Dendritic cell treated with granulocyte-macrophage colony-stimulating factor and Interleukin-4, amounts not matched to agents 40 ng/mL and 50 ng/mL, for 4 days (primary cell): Measurements from ENCODE around the gene AHNAK2.
"Not testable (repeated sequence)": the region's sequence is repeated elsewhere in the genome, so short reads cannot be mapped to it uniquely, and the experiment has no call there.

Experiments used
- H3K27ac Mint-ChIP-seq: one replicate; pipeline ENCODE4 v1.8.0; 2022; ENCODE audit warnings: mild to moderate bottlenecking, mixed read lengths
- H3K27me3 Mint-ChIP-seq: one replicate; pipeline ENCODE4 v1.8.0; 2022; ENCODE audit warnings: mild to moderate bottlenecking, mixed read lengths
- H3K36me3 Mint-ChIP-seq: one replicate; pipeline ENCODE4 v1.8.0; 2022; ENCODE audit warnings: low read depth, mixed read lengths
- H3K4me1 Mint-ChIP-seq: one replicate; pipeline ENCODE4 v1.8.0; 2022; ENCODE audit warnings: low read depth, mixed read lengths
- H3K4me3 Mint-ChIP-seq: one replicate; pipeline ENCODE4 v1.8.0; 2022; ENCODE audit warnings: mild to moderate bottlenecking, moderate library complexity, mixed read lengths
- H3K9me3 Mint-ChIP-seq: one replicate; pipeline ENCODE4 v1.8.0; 2022; ENCODE audit warnings: mixed read lengths
- intact Hi-C: fragments of 100-400 bp; cut with micrococcal nuclease; formaldehyde crosslinking; loops from one replicate; pipeline ENCODE4 v1.15.0; 2022

The AHNAK2 gene

GRCh38 chr14:104977681-104978653, at the start of gene AHNAK2:
TSS of gene AHNAK2 (minus strand) at chr14:104978374. CDS start at chr14:104978237, 137 bp downstream.
- H3K9me3 Mint-ChIP-seq = no peaks in the 10 kb centered on the region
- peaks cover 61% of the 10 kb centered on the region for H3K27me3 Mint-ChIP-seq
- peaks cover 27% of the 10 kb centered on the region for H3K4me1 Mint-ChIP-seq
- H3K27ac Mint-ChIP-seq = peak within 1 kb of the TSS; percentile 26
- intact Hi-C loops = loop anchor here (5.0 kb wide), 1 partner anchor 109 kb away; no protein-coding TSS in a partner anchor
- H3K36me3 Mint-ChIP-seq = no peaks in the 10 kb centered on the region
- peak within 1 kb of the TSS; percentile 67 for H3K4me3 Mint-ChIP-seq

- H3K27me3 Mint-ChIP-seq, intact Hi-C loops, H3K27ac Mint-ChIP-seq, H3K9me3 Mint-ChIP-seq, H3K4me3 Mint-ChIP-seq, H3K36me3 Mint-ChIP-seq: not testable (repeated sequence)
- peaks cover 17% of the 10 kb centered on the region for H3K4me1 Mint-ChIP-seq
Observed at GRCh38 chr14:105027718-105028117, 49.5 kb upstream of the AHNAK2 start.

GRCh38 chr14:105026802-105027563, 48.8 kb upstream of the AHNAK2 start:
- H3K9me3 Mint-ChIP-seq = no peaks in the 10 kb centered on the region
- intact Hi-C loops = no loop called here

GRCh38 chr14:105026033-105026785, 48.0 kb upstream of the AHNAK2 start:
- intact Hi-C loops = no loop called here
- H3K4me3 Mint-ChIP-seq = peak overlapping the region; percentile 26
- H3K4me1 Mint-ChIP-seq = peaks cover 28% of the 10 kb centered on the region
- no peaks in the 10 kb centered on the region for H3K36me3 Mint-ChIP-seq
- no peaks in the 10 kb centered on the region for H3K9me3 Mint-ChIP-seq
- H3K27me3 Mint-ChIP-seq = peaks cover 1% of the 10 kb centered on the region
- peak overlapping the region; percentile 51 for H3K27ac Mint-ChIP-seq

More at GRCh38 chr14:105026802-105027563, 48.8 kb upstream of the AHNAK2 start:
- Mint-ChIP-seq H3K4me1 (peaks cover 21% of the 10 kb centered on the region), H3K4me3 (no peak overlapping the region), H3K27ac (no peak overlapping the region), H3K36me3 (no peaks in the 10 kb centered on the region), H3K27me3 (peaks cover 5% of the 10 kb centered on the region)

GRCh38 chr14:105025429-105025828, 47.3 kb upstream of the AHNAK2 start:
- Mint-ChIP-seq H3K27ac (peak overlapping the region; percentile 60), H3K36me3 (no peaks in the 10 kb centered on the region), H3K4me1 (peaks cover 28% of the 10 kb centered on the region), H3K27me3 (no peaks in the 10 kb centered on the region), H3K9me3 (no peaks in the 10 kb centered on the region), H3K4me3 (no peak overlapping the region)
- intact Hi-C loops = no loop called here

- Mint-ChIP-seq H3K4me3 (no peak overlapping the region), H3K4me1 (peaks cover 42% of the 10 kb centered on the region), H3K36me3 (no peaks in the 10 kb centered on the region), H3K9me3 (no peaks in the 10 kb centered on the region), H3K27me3 (no peaks in the 10 kb centered on the region), H3K27ac (peak overlapping the region; percentile 60)
- intact Hi-C loops = loop anchor here (5.0 kb wide), 1 partner anchor 272 kb away; the partner anchor contains the start of gene SIVA1
Observed at GRCh38 chr14:105023791-105024480, 45.8 kb upstream of the AHNAK2 start.

GRCh38 chr14:105023144-105023543, 45.0 kb upstream of the AHNAK2 start:
- Mint-ChIP-seq H3K4me3 (no peak overlapping the region), H3K4me1 (peaks cover 49% of the 10 kb centered on the region), H3K9me3 (no peaks in the 10 kb centered on the region), H3K27me3 (no peaks in the 10 kb centered on the region), H3K27ac (peak overlapping the region; percentile 22), H3K36me3 (no peaks in the 10 kb centered on the region)
- intact Hi-C loops = loop anchor here (5.0 kb wide), 1 partner anchor 271 kb away; the partner anchor contains the start of gene SIVA1

GRCh38 chr14:105022276-105022670, 44.1 kb upstream of the AHNAK2 start:
- peak overlapping the region; percentile 86 for H3K4me3 Mint-ChIP-seq
- peaks cover 57% of the 10 kb centered on the region for H3K4me1 Mint-ChIP-seq
- peak overlapping the region; percentile 91 for H3K27ac Mint-ChIP-seq
- H3K9me3 Mint-ChIP-seq = no peaks in the 10 kb centered on the region
- intact Hi-C loops = loop anchor here (5.0 kb wide), 1 partner anchor 270 kb away; the partner anchor contains the start of gene SIVA1
- no peaks in the 10 kb centered on the region for H3K36me3 Mint-ChIP-seq
- H3K27me3 Mint-ChIP-seq = no peaks in the 10 kb centered on the region

- intact Hi-C loops = loop anchor here (1.0 to 5.0 kb wide), 2 partner anchors 36 to 269 kb away; partner anchors contain the start of genes CLBA1 and SIVA1
- Mint-ChIP-seq H3K27me3 (no peaks in the 10 kb centered on the region), H3K27ac (peak overlapping the region; percentile 91), H3K4me1 (peaks cover 59% of the 10 kb centered on the region), H3K36me3 (peaks cover under 1% of the 10 kb centered on the region), H3K9me3 (no peaks in the 10 kb centered on the region), H3K4me3 (peak overlapping the region; percentile 86)
Observed at GRCh38 chr14:105021656-105022275, 43.6 kb upstream of the AHNAK2 start.

- Mint-ChIP-seq H3K36me3 (peaks cover 7% of the 10 kb centered on the region), H3K4me3 (peak within 1 kb of the TSS; percentile 86), H3K9me3 (no peaks in the 10 kb centered on the region), H3K4me1 (peaks cover 64% of the 10 kb centered on the region), H3K27ac (peak within 1 kb of the TSS; percentile 91), H3K27me3 (no peaks in the 10 kb centered on the region)
- intact Hi-C loops = loop anchor here (1.0 to 5.0 kb wide), 2 partner anchors 36 to 269 kb away; partner anchors contain the start of genes CLBA1 and SIVA1
Observed at GRCh38 chr14:105020815-105021655, 42.9 kb upstream of the AHNAK2 start, which contains the start of gene CDCA4. TSS of gene CDCA4 (minus strand) at chr14:105021083. CDS start at chr14:105011929, 9,154 bp downstream.

GRCh38 chr14:105019861-105020814, 42.0 kb upstream of the AHNAK2 start:
- Mint-ChIP-seq H3K27me3 (no peaks in the 10 kb centered on the region), H3K9me3 (no peaks in the 10 kb centered on the region), H3K4me1 (peaks cover 69% of the 10 kb centered on the region), H3K36me3 (peaks cover 12% of the 10 kb centered on the region), H3K27ac (peak overlapping the region; percentile 77), H3K4me3 (peak overlapping the region; percentile 81)
- intact Hi-C loops = loop anchor here (5.0 kb wide), 1 partner anchor 268 kb away; the partner anchor contains the start of gene SIVA1
